Gastrocnemius medialis (tissue), 4 donors: ENCODE data around the gene MIPOL1.
"Not testable (repeated sequence)": the region's sequence is repeated elsewhere in the genome, so short reads cannot be mapped to it uniquely, and the experiment has no call there.

Experiments
- CTCF ChIP-seq, 5 experiments: fragments of 450-650 bp in 3 of 5; fragments of 200-600 bp in 2 of 5; sonication (generic) in 2 of 5; IDR thresholded peaks in 4 of 5; conservative IDR thresholded peaks in 1 of 5; 1 replicate in 4 of 5; 2 replicates in 1 of 5; pipeline ENCODE4 v1.5.1; 2016 to 2019; ENCODE audit warnings: antibody characterized with exemption in 5 of 5, mild to moderate bottlenecking in 3 of 5, moderate library complexity in 3 of 5
- POLR2A ChIP-seq, 2 donors: fragments of 450-650 bp; IDR thresholded peaks; one replicate each; pipeline ENCODE4 v1.6.1; 2017; ENCODE audit warnings: antibody characterized with exemption in 2 of 2, mild to moderate bottlenecking in 2 of 2, moderate library complexity in 2 of 2

- TF ChIP-seq CTCF (IDR thresholded peaks at IDR 0.05 in 4 of 5, conservative IDR thresholded peaks at IDR 0.05 in 1 of 5); POLR2A (IDR thresholded peaks at IDR 0.05): not testable (repeated sequence)
Measured at GRCh38 chr14:37184520-37184919, 13.2 kb upstream of the MIPOL1 start.
